NCI-H1105 treated with DMSO at 0.1 percent for 48 hours (cell line): ENCODE measurements around the gene ATXN1L.
"Not testable (repeated sequence)": the region's sequence is repeated elsewhere in the genome, so short reads cannot be mapped to it uniquely, and the experiment has no call there.

Source experiments
- DNase-seq: peaks from one replicate; lab custom pipeline; 2025; lab: John Stamatoyannopoulos, UW

The ATXN1L gene

GRCh38 chr16:71845639-71846430 lies at the start of gene ATXN1L:
ATXN1L (plus strand) TSS chr16:71845976; CDS start chr16:71849741, 3,765 bp downstream.
- peak; percentile 62 for DNase-seq

- DNase-seq: no peak
These were observed 49.2 kb upstream of the ATXN1L start for GRCh38 chr16:71796501-71797097.

GRCh38 chr16:71803305-71803690 lies 42.5 kb upstream of the ATXN1L start:
- no peak for DNase-seq

- no peak for DNase-seq
These were observed 37.7 kb upstream of the ATXN1L start for GRCh38 chr16:71807905-71808592.

- DNase-seq: peak; percentile 88
These were observed 37.0 kb upstream of the ATXN1L start, which contains the start of gene AP1G1 for GRCh38 chr16:71808593-71809459. AP1G1 (minus strand) TSS chr16:71808834; CDS start chr16:71789479, 19,355 bp downstream.

- not testable (repeated sequence) for DNase-seq
These were observed 35.6 kb upstream of the ATXN1L start for GRCh38 chr16:71810155-71810530.

GRCh38 chr16:71811261-71811803 lies 34.4 kb upstream of the ATXN1L start:
- DNase-seq: no peak

GRCh38 chr16:71817155-71817500 lies 28.6 kb upstream of the ATXN1L start:
- not testable (repeated sequence) for DNase-seq

- no peak for DNase-seq
These were observed 19.2 kb upstream of the ATXN1L start for GRCh38 chr16:71826533-71827017.

GRCh38 chr16:71830359-71830758 lies 15.4 kb upstream of the ATXN1L start:
- DNase-seq: no peak

GRCh38 chr16:71831698-71832097 lies 14.1 kb upstream of the ATXN1L start:
- not testable (repeated sequence) for DNase-seq

GRCh38 chr16:71832112-71832511 lies 13.7 kb upstream of the ATXN1L start:
- DNase-seq: not testable (repeated sequence)

GRCh38 chr16:71834291-71834690 lies 11.5 kb upstream of the ATXN1L start:
- DNase-seq: no peak

GRCh38 chr16:71837150-71837549 lies 8.6 kb upstream of the ATXN1L start:
- DNase-seq: no peak

- no peak for DNase-seq
These were observed 5.7 kb upstream of the ATXN1L start for GRCh38 chr16:71840052-71840451.

GRCh38 chr16:71843572-71843971 lies 2.2 kb upstream of the ATXN1L start:
- no peak for DNase-seq

GRCh38 chr16:71846431-71846830 lies 655 bp downstream of the ATXN1L start:
- DNase-seq: no peak

- no peak for DNase-seq
These were observed 1.3 kb downstream of the ATXN1L start for GRCh38 chr16:71847096-71847495.

GRCh38 chr16:71848622-71849021 lies 2.8 kb downstream of the ATXN1L start:
- DNase-seq: no peak

- no peak for DNase-seq
These were observed 6.0 kb downstream of the ATXN1L start for GRCh38 chr16:71851746-71852145.

GRCh38 chr16:71852158-71852557 lies 6.4 kb downstream of the ATXN1L start:
- no peak for DNase-seq

GRCh38 chr16:71852561-71852960 lies 6.8 kb downstream of the ATXN1L start:
- no peak for DNase-seq
